NCI-H1417 (cell line): ENCODE measurements around the gene LMAN1.

ENCODE experiments used
- DNase-seq, 3 experiments: peaks; one replicate each; lab custom pipeline; 2025; lab: John Stamatoyannopoulos, UW

Gene LMAN1, protein sequence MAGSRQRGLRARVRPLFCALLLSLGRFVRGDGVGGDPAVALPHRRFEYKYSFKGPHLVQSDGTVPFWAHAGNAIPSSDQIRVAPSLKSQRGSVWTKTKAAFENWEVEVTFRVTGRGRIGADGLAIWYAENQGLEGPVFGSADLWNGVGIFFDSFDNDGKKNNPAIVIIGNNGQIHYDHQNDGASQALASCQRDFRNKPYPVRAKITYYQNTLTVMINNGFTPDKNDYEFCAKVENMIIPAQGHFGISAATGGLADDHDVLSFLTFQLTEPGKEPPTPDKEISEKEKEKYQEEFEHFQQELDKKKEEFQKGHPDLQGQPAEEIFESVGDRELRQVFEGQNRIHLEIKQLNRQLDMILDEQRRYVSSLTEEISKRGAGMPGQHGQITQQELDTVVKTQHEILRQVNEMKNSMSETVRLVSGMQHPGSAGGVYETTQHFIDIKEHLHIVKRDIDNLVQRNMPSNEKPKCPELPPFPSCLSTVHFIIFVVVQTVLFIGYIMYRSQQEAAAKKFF

GRCh38 chr18:59358712-59359575 lies at the start of gene LMAN1:
Gene LMAN1, minus strand, starts transcription at chr18:59359265. Its CDS starts 21 bp downstream, at chr18:59359244.
- peak; percentile 94 to 100 (median 99) for DNase-seq

- peak; percentile 91 to 100 (median 97) for DNase-seq
These were observed 43.5 kb upstream of the LMAN1 start for GRCh38 chr18:59402432-59403090.

- no peak for DNase-seq
These were observed 41.3 kb upstream of the LMAN1 start for GRCh38 chr18:59400407-59400806.

GRCh38 chr18:59395226-59396175 lies 36.4 kb upstream of the LMAN1 start:
- no peak for DNase-seq

GRCh38 chr18:59393381-59393780 lies 34.3 kb upstream of the LMAN1 start:
- no peak for DNase-seq

DNA sequence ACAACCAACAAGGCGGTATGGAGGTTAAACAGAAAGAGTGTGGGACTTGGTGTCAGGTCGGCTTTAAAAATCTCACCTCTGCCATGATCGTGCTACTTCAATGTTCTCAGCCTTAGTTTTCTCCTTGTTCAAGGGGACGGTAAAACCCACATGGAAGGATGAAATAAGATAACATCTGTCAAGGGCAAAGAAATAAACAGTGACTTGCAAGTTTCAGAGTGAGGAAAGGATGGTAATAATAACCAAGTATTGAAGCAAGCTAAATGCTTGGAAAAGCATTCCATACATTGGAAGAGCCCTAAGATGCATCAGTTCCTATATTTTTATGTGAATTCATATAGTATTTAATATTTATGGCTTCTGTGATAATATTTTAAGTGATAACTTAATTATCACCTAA lies 29.8 kb upstream of the LMAN1 start:
- peak in 1 of 3 experiments; percentile 54 for DNase-seq

DNA sequence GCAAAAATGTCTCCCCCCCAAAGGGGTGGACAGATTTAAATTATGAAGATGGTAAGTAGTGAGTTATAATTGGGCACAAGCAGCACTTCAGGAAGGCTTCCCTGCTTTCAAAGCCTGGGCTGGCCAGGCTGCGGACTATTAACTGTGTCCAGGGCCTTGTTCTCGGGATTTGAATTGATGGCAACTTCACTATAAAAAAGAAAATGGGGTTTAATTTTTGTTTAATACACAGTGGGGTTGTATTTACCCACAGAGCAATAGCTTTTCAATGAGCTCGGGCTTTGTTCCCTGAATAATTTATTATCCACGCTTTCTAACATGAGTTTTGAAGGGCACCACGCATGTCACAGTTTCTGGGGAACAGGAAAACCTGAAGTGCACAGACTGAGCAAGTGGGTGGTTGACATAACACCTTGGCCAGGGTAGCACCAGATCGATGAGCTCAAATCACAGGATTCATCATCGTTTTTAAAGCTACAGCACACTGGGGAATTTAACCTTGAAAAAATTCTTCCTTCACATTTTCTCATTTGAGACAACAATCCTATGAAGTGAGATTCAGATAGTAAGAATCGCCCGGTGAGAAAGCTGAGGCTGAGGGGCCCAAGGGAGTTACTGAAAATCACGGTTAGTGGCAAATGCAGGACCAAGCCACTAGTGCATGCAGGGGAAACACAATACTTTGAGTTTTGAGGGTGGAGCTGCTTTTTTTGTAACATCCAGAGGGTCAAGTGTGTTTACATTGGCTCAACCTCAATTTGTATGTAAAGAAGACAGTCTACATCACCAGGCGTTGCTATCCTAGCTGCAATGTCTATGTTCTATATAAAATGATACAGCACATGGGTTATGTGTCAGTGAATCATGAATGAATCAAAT lies 28.9 kb upstream of the LMAN1 start:
- peak; percentile 78 to 95 (median 78) for DNase-seq

GRCh38 chr18:59386909-59387686 lies 28.0 kb upstream of the LMAN1 start:
- peak in 2 of 3 experiments; percentile 18 to 73 for DNase-seq

DNA sequence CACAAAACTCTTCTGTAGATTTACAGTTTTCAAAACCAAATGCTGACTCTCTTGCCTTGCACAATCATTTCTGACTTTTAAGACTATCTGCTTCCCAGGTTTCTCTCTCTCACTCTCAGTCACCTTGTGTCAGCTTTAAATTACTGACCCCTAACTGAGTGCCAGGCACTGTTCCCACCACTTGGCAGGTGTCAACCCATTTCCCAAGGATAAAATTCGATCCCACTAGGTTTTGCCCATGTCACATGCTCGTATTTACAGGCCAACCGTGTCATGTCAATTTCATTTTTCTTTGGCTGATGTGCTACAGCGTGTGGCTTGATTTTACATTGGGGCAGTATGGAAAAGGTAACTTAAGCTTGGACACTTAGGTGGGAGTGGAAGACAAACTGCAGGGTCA lies 26.1 kb upstream of the LMAN1 start:
- peak in 2 of 3 experiments; percentile 26 to 57 for DNase-seq

GRCh38 chr18:59383851-59384250 lies 24.8 kb upstream of the LMAN1 start:
- DNase-seq: peak; percentile 12 to 100 (median 97)

DNA sequence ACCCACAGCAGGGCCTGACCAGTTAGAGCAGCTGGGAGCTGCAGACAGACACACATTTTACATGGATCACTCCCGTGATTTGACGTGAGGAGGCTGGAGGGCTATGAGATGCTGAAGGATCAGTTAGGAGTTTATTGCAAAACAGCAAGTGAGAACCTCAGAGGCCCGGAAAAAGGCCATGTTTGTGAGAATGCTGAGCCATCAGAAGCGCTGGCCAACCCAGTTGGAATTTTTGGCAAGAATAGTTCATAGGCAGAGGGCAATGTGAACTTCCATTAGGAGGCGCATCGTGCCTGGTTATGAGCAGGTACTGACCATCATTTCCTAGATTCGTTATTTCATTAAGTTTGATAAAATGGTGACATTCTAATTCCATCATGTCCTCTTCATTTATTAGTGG lies 23.3 kb upstream of the LMAN1 start:
- DNase-seq: no peak

GRCh38 chr18:59381949-59382348 lies 22.9 kb upstream of the LMAN1 start:
- DNase-seq: no peak

DNA sequence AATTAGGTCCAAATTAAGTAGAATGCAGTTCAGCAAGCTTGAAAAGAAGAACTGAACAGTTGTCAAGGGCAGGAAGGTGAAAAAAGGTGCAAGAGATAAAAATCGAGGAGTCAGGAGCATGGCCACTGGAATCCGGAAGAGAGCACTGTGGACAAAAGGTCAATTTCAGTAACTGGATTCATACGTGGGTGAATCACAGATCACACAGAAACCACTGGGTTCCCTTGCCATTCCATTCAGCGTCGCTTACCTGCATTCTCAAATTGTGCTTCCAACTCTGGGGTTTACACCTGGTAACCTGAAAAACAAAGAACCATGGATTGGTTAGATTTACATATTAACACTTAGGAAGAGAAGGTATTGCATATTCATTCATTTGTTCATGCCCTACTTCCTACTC lies 21.6 kb upstream of the LMAN1 start:
- DNase-seq: no peak

- no peak for DNase-seq
These were observed 20.9 kb upstream of the LMAN1 start for GRCh38 chr18:59379772-59380522.

GRCh38 chr18:59377613-59378337 lies 18.7 kb upstream of the LMAN1 start:
- DNase-seq: peak in 1 of 3 experiments; percentile 37

GRCh38 chr18:59376351-59376935 lies 17.4 kb upstream of the LMAN1 start:
- peak in 2 of 3 experiments; percentile 91 to 96 for DNase-seq

- DNase-seq: no peak
These were observed 15.1 kb upstream of the LMAN1 start for GRCh38 chr18:59374128-59374527.
